KOPT-K1 (cell line): ENCODE data around the gene FGFR3.
A peak's percentile ranks its signal among the peaks of the same experiment; 100 is the strongest.

Source experiments
- H3K27ac ChIP-seq: fragments of 200-600 bp; sonication (generic); 2 replicates; pipeline ENCODE4 v1.5.1; 2016; ENCODE audit warnings: antibody characterized with exemption, mild to moderate bottlenecking, low read depth, low read length; ENCODE audit not compliant: poor library complexity, severe bottlenecking
- H3K36me3 ChIP-seq: fragments of 200-600 bp; sonication (generic); 2 replicates; pipeline ENCODE4 v1.5.1; 2017; ENCODE audit warnings: antibody characterized with exemption, mild to moderate bottlenecking, low read length, moderate library complexity; ENCODE audit not compliant: insufficient read depth
- H3K9me3 ChIP-seq: fragments of 200-600 bp; sonication (generic); 2 replicates; pipeline ENCODE4 v1.5.1; 2017; ENCODE audit warnings: antibody characterized with exemption, low read length, mild to moderate bottlenecking; ENCODE audit not compliant: insufficient read depth, poor library complexity, severe bottlenecking

Gene FGFR3

DNA sequence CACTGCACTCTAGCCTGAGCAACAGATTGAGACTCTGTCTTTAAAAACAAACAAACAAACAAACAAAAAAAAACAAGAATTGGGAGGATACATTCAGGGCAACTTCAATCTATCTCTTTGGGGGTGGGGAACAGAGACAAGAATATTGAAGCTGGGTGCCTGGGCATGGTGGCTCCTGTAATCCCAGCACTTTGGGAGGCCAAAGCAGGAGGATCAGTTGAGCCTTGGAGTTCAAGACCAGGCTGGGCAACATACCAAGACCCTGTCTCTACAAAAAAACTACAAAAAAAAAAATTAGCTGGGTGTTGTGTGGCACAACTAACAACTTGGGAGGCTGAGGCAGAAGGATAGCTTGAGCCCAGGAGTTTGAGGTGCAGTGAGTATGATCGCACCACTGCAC lies 61.7 kb downstream of the FGFR3 start:
- peaks cover 28% of the 10 kb centered on the region for H3K36me3 ChIP-seq
- H3K27ac ChIP-seq: peak overlapping the region; percentile 86
- H3K9me3 ChIP-seq: no peaks in the 10 kb centered on the region

DNA sequence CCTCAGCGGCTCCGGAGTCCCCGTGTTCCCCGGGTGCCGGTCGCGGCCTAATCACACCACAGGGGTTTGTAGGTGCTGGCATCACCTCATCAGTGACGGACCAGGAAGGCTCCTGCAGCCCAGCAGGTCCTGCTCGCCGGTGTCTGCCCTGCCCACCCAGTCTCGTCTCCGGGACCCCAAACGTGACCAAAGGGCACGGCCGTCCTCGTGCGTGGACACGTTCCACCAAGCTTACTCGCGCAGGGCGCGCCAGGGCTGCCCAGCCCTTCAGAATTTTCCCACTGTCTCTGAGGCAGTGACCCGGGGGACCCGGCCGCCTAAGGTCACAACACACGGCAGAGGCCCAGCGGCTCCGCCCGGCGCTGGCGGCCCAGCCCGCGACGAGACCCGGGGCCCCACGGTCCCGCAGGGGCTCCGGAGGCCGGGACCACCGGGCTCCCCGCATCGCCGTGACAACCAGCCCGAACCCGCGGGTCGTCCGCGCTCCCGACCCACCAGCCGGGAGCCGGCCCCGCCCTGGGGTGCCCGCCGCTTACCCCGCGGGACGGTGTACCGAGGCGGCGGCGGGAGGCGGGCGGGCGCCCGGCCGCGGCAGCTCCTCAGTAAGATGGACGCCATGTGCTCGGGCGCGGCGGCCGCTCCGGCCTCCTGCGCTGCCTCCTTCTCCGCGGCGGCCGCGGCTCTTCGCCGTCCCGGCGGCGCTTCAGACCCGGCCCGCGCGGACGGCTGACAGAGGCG lies 62.4 kb downstream of the FGFR3 start:
- H3K36me3 ChIP-seq: peaks cover 28% of the 10 kb centered on the region
- no peaks in the 10 kb centered on the region for H3K9me3 ChIP-seq
- peak overlapping the region; percentile 86 for H3K27ac ChIP-seq

DNA sequence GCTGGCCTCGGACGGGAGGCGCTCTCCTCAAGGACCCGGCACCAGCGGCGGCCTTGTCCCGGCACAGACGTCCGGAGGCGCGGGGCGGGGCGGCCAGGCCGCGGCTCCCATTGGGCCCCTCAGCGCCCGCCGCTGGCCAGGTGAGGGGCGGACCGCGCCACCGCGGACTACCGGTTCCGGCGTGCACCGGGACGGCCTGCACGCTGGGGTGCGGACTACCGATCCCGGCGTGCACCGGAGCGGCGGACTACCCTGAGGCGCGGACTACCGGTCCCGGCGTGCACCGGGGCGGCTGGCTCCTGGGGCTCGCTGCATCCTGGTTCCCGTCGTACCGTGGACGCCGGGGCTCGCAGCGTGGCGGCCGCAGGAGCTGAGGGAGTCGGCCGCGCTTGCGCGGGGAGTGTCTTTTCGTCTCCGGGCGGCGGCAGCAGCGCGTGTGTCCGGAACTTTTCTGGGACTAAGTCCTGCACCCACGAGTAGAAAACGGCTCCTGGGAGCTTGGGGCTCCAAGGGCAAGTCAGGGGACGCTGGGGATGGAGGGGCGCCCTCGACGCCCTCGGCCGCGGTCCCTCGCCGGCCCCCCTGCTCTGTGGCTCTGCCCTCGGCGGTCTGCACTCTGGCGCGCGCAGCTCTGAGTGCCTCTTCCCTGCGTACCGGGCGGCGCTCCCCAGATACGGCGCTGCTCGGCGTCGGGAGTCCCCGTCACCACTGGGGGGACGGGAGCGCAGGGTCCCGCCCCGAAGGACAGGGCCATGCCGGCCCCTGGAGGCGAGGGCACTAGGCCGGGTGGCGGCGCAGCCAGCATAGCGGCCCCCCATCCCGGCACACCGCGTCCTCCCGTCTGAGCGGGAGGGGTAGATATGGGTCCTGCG lies 63.2 kb downstream of the FGFR3 start, which contains the start of gene LETM1:
TSS of gene LETM1 (minus strand) at position 86 of the 872 bp plus-strand sequence. CDS start 206 bp downstream, outside the sequence.
- peaks cover 23% of the 10 kb centered on the region for H3K36me3 ChIP-seq
- H3K27ac ChIP-seq: peak within 1 kb of the TSS; percentile 86
- no peaks in the 10 kb centered on the region for H3K9me3 ChIP-seq

DNA sequence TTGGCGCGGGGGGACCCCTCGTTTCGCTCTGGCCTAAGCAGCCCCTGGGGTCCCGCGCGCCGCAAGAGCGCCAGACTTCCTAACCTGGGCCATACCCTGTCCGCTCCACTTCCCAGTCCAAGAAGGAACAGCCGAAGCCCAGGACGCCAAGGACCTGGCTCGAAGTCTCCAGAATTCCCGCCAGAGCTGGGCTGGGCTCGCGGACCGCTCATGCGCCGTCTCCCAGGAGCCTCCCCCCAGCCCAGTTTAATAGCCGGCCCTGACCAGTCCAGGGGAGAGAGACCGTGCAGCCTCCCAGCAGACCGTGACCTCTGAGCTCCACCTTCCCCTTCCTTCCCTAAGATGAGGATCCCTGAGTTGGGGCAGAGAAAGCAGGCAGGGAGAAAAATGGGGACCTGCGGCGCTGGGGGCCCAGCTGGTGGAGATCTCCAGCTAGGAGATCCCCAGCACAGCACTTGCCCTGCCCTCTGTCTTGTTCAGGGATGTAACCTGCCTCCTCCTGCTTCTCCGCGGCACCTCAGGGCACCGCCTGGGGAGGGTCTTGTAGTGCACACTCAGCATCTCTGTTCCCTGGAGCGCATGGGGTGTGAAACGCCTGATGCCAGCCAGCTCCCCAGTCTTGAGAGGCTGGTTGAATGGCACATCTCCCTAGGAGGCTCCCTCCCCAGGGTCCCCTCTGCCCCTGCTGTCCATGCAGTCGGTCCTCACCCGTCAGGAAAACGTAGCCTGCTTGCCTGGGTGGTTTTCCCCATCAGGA lies 64.0 kb downstream of the FGFR3 start:
- Histone ChIP-seq H3K27ac (peak overlapping the region; percentile 86), H3K9me3 (no peaks in the 10 kb centered on the region), H3K36me3 (peaks cover 16% of the 10 kb centered on the region)

DNA sequence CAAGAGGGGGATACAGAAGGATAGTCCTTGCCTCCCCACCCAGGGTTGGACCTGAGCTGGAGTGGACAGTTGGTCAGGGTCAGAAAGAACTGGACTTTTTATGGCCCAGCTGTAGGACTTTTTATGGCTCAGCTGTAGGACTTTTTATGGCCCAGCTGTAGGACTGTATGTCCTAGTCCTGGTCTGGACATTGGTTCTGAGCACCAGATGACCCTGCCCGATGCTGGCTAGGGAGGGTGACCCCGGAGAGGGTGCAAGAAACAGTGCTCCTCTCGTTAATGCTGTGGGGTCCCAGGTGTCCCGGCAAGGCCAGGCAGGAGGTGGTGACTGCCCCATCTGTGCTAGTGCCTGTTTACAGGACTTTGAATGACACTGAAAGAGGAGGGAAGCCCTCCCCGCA lies 64.8 kb downstream of the FGFR3 start:
- Histone ChIP-seq H3K36me3 (peaks cover 8% of the 10 kb centered on the region), H3K9me3 (no peaks in the 10 kb centered on the region), H3K27ac (no peak overlapping the region)
